Measurements from ENCODE around the gene KIT.

DNA sequence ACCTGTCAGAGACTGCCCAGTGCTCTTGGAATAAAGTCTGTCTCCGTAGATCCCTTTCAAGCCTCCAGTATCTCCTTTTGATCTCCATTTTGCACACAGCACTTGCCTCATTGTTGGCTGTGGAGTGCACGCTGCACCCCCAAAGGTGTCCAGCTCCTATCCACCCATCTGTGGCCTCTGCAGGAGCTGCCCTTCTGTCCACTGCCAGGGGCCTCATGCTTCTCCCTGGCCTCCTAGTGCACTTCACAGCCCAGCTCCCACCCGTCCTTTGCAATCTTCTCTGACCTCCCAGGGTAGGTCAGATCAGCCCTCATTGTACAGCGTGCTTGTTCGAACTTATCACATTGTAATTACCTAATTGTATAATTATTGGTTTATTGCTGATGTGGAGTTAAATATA lies 18.9 kb downstream of the KIT start:
- TF ChIP-seq FOXP2 (optimal IDR thresholded peaks at IDR 0.05; ENCODE audit: control extremely low read depth, extremely low read length, insufficient read depth) (no peak), EZH2 (IDR thresholded peaks at IDR 0.05) (no peak), POLR2AphosphoS5 (IDR thresholded peaks at IDR 0.05; ENCODE audit: borderline replicate concordance, low read depth, low read length) (no peak)
